SH-SY5Y (cell line): Measurements from ENCODE around the gene TANGO6.

Experiments used
- GATA2 ChIP-seq: IDR thresholded peaks from 2 replicates; pipeline ENCODE4 v1.6.1; 2011; ENCODE audit warnings: mild to moderate bottlenecking, low read depth, low read length
- GATA3 ChIP-seq: IDR thresholded peaks from 2 replicates; pipeline ENCODE4 v1.6.1; 2011; ENCODE audit warnings: low read depth, mild to moderate bottlenecking, low read length, moderate library complexity

- TF ChIP-seq GATA2: no peak
- TF ChIP-seq GATA3: no peak
Measured at GRCh38 chr16:68948230-68948910, 105.0 kb downstream of the TANGO6 start.
